GM19455 (cell line): Measurements from ENCODE around the gene USP2.

ENCODE experiments used
- ATAC-seq: cut with Tn5 transposase; IDR thresholded peaks from one replicate; pipeline ENCODE4 v1.9.1; 2021; ENCODE audit not compliant: unreplicated experiment

The USP2 gene

GRCh38 chr11:119381181-119381988 is at the start of gene USP2:
TSS of gene USP2 (minus strand) at chr11:119381690. CDS start at chr11:119373480, 8,210 bp downstream.
- ATAC-seq: peak; percentile 97

- no peak for ATAC-seq
Measured at GRCh38 chr11:119427279-119427678, 45.8 kb upstream of the USP2 start.

GRCh38 chr11:119426142-119426541 is 44.7 kb upstream of the USP2 start:
- ATAC-seq: no peak

GRCh38 chr11:119424775-119425174 is 43.3 kb upstream of the USP2 start:
- ATAC-seq: no peak

GRCh38 chr11:119424276-119424675 is 42.8 kb upstream of the USP2 start:
- ATAC-seq: no peak

GRCh38 chr11:119423509-119424254 is 42.2 kb upstream of the USP2 start:
- no peak for ATAC-seq

GRCh38 chr11:119422809-119423508 is 41.5 kb upstream of the USP2 start, which contains the start of gene THY1:
TSS of gene THY1 (minus strand) at chr11:119423172. CDS start at chr11:119420905, 2,267 bp downstream.
- no peak for ATAC-seq

GRCh38 chr11:119421941-119422808 is 40.7 kb upstream of the USP2 start:
- ATAC-seq: no peak

GRCh38 chr11:119421351-119421750 is 39.9 kb upstream of the USP2 start:
- ATAC-seq: no peak

GRCh38 chr11:119420631-119421030 is 39.1 kb upstream of the USP2 start:
- ATAC-seq: no peak

GRCh38 chr11:119419834-119420492 is 38.5 kb upstream of the USP2 start:
- ATAC-seq: no peak

- no peak for ATAC-seq
Measured at GRCh38 chr11:119419246-119419645, 37.8 kb upstream of the USP2 start.

GRCh38 chr11:119418759-119419158 is 37.3 kb upstream of the USP2 start:
- ATAC-seq: no peak

- ATAC-seq: no peak
Measured at GRCh38 chr11:119417726-119418540, 36.4 kb upstream of the USP2 start.

GRCh38 chr11:119416606-119417580 is 35.4 kb upstream of the USP2 start:
- ATAC-seq: no peak

GRCh38 chr11:119415966-119416365 is 34.5 kb upstream of the USP2 start:
- ATAC-seq: no peak

- no peak for ATAC-seq
Measured at GRCh38 chr11:119415517-119415916, 34.0 kb upstream of the USP2 start.

GRCh38 chr11:119414734-119415133 is 33.2 kb upstream of the USP2 start:
- no peak for ATAC-seq
